Smooth muscle cell of the pulmonary artery (primary cell): ENCODE measurements around the gene ST13. TPM values are rescaled to one million over a fixed set of nuclear protein-coding genes. Genes with fewer than 3 reads are reported as not detected.

ENCODE experiments used
- total RNA-seq: library from RNA; depleted of rRNA; stranded (reverse); fragments of >200 nt; gene quantifications from 2 replicates; pipeline ENCODE4 v1.2.3, GENCODE V29; 2014

ST13 gene
- 225 and 228 TPM in 2 replicates for total RNA-seq

DNA sequence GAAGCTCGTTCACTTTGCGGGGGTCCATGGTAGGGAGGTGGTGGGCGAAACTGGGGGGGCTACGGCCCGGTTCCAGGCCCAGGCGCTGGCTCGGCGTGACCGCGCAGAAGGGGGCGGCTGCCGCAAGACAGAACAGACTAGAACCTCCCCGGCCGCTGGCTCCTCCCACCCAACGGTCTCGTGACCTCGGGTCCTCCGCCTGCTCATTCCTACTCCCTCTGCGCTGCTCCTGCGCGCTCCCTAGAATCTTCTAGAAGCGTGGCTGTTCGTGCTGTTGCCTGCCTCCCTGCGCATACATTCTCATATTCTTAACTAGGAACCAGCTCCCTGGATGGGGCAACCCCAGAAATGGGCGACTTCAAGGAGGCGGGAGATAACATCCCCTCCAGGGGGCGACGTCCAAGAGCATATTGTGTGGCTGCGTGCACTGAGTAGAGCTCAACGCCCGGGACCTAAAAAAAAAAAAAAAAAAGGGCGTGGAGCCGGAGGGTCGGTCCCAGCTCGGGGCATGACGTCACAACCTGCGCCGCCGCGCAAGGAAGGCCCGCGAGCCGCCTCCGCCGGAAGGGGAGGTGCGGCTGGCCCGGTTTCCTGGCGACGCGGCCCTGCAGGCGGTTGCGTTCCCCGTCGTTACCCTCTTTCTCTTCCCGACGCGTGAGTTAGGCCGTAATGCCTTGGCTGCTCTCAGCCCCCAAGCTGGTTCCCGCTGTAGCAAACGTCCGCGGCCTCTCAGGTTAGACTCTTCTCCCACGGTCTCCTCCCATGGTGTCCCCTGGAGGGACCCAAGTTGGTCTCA, at the start of gene ST13, which contains the start of gene XPNPEP3:
ST13 (minus strand) TSS at position 127 of the 796 bp plus-strand sequence; CDS start at position 28, 99 bp downstream.
XPNPEP3 (plus strand) TSS at position 636 of the 796 bp plus-strand sequence; CDS start at position 670, 34 bp downstream.

GRCh38 chr22:40862013-40862412, 5.6 kb upstream of the ST13 start, which contains the start of gene DNAJB7:
Gene DNAJB7 (minus strand): TSS chr22:40862113. CDS start chr22:40861994, 119 bp downstream.

DNA sequence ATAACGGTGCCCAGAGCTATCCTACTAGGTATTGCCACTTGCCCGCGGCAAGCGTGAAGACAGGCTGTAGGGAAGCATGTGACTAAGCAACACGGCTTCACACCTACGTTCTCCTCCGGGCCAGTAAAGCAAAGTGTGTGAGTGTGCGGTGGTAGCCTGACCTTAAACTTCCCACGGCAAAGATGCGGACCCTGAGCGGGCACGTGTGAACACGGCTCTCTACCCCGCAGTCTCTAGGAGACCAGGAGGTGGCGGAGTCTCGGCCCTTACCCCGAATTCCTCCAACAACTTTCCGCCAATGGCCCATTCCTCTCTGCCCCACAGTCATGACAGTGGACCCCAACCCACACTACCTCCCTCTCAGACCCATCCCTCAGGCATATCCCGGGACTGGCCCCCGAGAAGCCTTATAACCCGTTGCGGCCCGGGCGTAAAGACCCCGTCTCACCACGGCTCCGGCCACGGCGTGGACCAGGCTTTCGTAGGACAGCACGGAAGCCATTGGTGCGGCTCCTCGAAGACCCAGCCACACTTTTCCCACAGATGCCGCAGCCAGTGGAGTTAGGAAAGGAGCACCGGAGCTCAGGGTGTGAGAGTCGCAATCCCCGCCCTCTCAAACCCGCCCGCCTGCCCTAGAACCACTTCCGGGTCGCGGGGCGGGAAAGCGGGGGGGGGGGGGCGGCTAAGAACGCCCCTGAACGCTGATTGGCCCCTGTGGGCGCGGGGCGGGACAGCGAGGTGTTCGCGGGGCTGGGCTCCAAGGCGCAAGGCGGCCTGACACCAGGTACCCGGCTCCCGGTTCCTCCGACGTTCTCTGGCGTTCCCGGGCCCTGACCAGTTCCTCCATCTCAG, 37.5 kb downstream of the ST13 start, which contains the start of gene SLC25A17:
SLC25A17 (minus strand) TSS at position 600 of the 852 bp plus-strand sequence; CDS start at position 502, 98 bp downstream.

Other genes starting within 250 kb of the ST13 start
- gene MRTFA, start 219.9 kb downstream of the ST13 start, total RNA-seq, result 33.9 and 39.2 TPM in 2 replicates
- gene MCHR1, start 177.2 kb downstream of the ST13 start, total RNA-seq, result 2.7 and 3.7 TPM in 2 replicates
- 13.9 and 17.5 TPM in 2 replicates for gene SLC25A17, start 37.3 kb downstream of the ST13 start, total RNA-seq
- gene XPNPEP3, start 509 bp upstream of the ST13 start, total RNA-seq, result 10.6 and 16.4 TPM in 2 replicates
- gene DNAJB7, start 5.5 kb upstream of the ST13 start, total RNA-seq, result not detected in 2 replicates
- 35.3 and 45.7 TPM in 2 replicates for gene RBX1, start 94.7 kb upstream of the ST13 start, total RNA-seq
- 67.8 and 71.9 TPM in 2 replicates for gene EP300, start 236.0 kb upstream of the ST13 start, total RNA-seq